ENCODE results near the gene SPECC1L.
"Not testable (repeated sequence)": the region's sequence is repeated elsewhere in the genome, so short reads cannot be mapped to it uniquely, and the experiment has no call there.

- TF ChIP-seq POLR2A, EP300, CTCF (IDR thresholded peaks at IDR 0.05): not testable (repeated sequence)
These were observed 13.9 kb upstream of the SPECC1L start for GRCh38 chr22:24256736-24257135.
